ENCODE data around the gene ANXA6. TPM values are rescaled to one million over a fixed set of nuclear protein-coding genes. Genes with fewer than 3 reads are reported as not detected.

The ANXA6 gene
- total and polyA plus RNA-seq, 5 donors, result 203 to 238 (median 230) TPM

DNA sequence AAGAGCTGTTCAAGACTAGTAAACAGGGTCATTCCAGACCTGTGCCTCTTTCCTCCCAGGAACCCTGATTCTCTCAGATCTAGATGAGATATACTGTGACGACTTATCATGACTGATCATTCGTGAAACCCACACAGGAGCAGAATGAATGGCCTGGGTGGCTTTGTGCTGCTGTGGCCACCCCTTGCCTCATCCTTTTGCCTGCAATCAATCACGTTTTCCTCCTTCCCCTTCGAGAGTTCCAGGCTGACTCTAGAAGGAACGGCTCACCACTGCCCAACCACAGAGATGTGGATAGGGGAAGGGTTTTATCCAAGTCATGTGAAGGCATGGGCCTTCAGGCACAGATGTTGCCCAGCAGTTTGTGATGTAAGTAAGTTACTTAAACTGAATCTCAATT lies 5.8 kb downstream of the ANXA6 start:
- no peaks in the 10 kb centered on the region for H3K9me3 ChIP-seq (ENCODE audit: control insufficient read depth, low read length)
- ATAC-seq (peak; percentile 7), DNase-seq (no peak)
- H3K4me3 ChIP-seq (ENCODE audit: low read length), result no peak overlapping the region
- H3K27me3 ChIP-seq (ENCODE audit: control insufficient read depth, insufficient read depth), result no peaks in the 10 kb centered on the region
- intact Hi-C loops (cut with DNase I), result no loop called here
- WGBS, result 36% methylated on average over 5 of the region's 5 CpGs
- H3K4me1 ChIP-seq (ENCODE audit: control insufficient read depth, insufficient read depth, low read length), result peaks cover 29% of the 10 kb centered on the region
- H3K27ac ChIP-seq (ENCODE audit: low read length), result peak overlapping the region; percentile 3

DNA sequence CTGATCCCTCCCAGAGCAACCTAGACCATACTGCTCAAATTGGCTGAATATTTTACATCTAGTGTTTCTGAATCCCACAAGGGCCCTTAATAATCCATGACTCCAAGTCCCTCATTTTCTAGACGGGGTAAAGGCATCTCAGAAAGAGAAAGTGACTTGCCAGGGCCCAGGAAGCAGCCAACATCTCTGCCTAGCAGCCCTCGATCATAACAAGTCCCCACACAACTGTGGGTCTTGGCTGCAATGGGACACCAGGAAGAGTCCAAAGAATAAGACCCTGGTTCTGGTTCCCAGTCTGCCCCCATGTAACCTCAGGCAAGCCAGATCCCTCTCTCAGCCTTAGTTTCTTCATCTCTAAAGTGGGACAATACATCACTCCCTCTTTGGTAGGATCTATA lies 6.3 kb downstream of the ANXA6 start:
- WGBS, result 20% methylated on average over 2 of the region's 2 CpGs
- DNase-seq (peak in 1 of 3 donors; percentile 56), ATAC-seq (peak in 1 of 2 donors; percentile 12)
- intact Hi-C loops (cut with DNase I), result no loop called here
- Histone ChIP-seq H3K27ac (ENCODE audit: low read length) (peak overlapping the region; percentile 87), H3K9me3 (ENCODE audit: control insufficient read depth, low read length) (no peaks in the 10 kb centered on the region), H3K4me3 (ENCODE audit: low read length) (no peak overlapping the region), H3K27me3 (ENCODE audit: control insufficient read depth, insufficient read depth) (no peaks in the 10 kb centered on the region), H3K4me1 (ENCODE audit: control insufficient read depth, insufficient read depth, low read length) (peaks cover 29% of the 10 kb centered on the region)

DNA sequence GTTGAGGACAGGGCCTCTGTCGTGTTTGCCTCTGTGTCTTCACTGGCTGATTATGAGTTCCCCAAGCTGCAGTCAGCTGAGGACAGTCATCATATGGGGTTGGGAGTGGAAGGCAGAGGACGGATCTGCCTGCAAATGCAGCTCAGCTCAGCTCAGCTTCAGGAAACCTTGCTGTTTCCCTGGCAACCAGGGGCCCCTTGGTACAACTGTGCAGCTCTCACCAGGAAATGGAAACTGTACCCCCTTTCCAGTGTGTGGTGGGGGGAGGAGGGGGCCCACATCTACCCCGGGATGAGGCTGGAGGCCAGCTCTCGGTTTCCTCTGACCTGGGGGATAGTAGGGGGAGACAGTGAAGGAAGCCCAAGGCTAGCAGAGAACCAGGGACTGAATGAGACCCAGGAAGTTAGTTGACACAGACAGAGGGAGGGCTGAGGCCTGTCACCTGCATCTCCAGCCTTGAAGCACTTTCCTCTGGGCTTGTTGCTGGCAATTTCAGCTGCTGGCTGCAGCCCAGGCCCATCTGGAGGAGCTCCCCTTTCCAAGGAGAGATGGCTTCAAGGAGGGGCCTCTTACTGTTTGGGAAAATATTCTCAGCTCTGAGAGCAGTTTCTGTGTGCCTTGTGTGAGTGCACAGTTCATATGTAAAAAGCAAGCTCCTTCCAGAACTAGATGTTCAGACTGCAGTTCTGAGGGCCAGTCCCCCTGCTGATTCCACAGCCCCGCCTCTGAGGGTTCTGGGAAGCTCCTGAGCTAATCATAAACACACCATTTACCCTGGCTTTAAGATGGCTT lies 6.9 kb downstream of the ANXA6 start:
- peak; percentile 48 to 55 for ATAC-seq
- DNase-seq, result peak in 2 of 3 donors; percentile 73 to 80
- no peaks in the 10 kb centered on the region for H3K9me3 ChIP-seq (ENCODE audit: control insufficient read depth, low read length)
- intact Hi-C loops (cut with DNase I), result no loop called here
- 21% methylated on average over 5 of the region's 5 CpGs for WGBS
- H3K27me3 ChIP-seq (ENCODE audit: control insufficient read depth, insufficient read depth), result no peaks in the 10 kb centered on the region
- peak overlapping the region; percentile 87 for H3K27ac ChIP-seq (ENCODE audit: low read length)
- H3K4me1 ChIP-seq (ENCODE audit: control insufficient read depth, insufficient read depth, low read length), result peaks cover 30% of the 10 kb centered on the region
- no peak overlapping the region for H3K4me3 ChIP-seq (ENCODE audit: low read length)

DNA sequence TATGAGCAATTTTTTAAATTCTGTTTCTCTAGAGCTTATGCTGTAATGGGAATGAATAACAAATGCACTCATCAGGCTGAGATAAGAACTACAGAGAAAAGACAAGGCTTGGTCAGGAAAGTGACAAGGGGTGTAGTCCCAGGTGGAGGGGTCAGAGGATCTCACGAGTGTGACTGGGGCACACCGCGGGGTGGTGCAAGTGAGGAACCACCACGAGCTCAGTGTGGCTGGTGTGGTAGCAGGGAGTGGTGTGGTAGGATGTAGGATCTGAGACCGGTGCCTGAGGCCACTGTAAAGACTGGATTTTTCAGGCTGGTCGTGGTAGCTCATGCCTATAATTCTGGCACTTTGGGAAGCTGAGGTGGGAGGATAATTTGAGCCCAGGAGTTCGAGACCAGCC lies 9.0 kb downstream of the ANXA6 start:
- intact Hi-C loops (cut with DNase I), result no loop called here
- ATAC-seq, result no peak
- H3K27ac ChIP-seq (ENCODE audit: low read length), result no peak overlapping the region
- 74% methylated on average over 7 of the region's 7 CpGs for WGBS
- H3K9me3 ChIP-seq (ENCODE audit: control insufficient read depth, low read length), result no peaks in the 10 kb centered on the region
- DNase-seq, result no peak
- no peaks in the 10 kb centered on the region for H3K27me3 ChIP-seq (ENCODE audit: control insufficient read depth, insufficient read depth)
- H3K4me3 ChIP-seq (ENCODE audit: low read length), result no peak overlapping the region
- peaks cover 20% of the 10 kb centered on the region for H3K4me1 ChIP-seq (ENCODE audit: control insufficient read depth, insufficient read depth, low read length)

DNA sequence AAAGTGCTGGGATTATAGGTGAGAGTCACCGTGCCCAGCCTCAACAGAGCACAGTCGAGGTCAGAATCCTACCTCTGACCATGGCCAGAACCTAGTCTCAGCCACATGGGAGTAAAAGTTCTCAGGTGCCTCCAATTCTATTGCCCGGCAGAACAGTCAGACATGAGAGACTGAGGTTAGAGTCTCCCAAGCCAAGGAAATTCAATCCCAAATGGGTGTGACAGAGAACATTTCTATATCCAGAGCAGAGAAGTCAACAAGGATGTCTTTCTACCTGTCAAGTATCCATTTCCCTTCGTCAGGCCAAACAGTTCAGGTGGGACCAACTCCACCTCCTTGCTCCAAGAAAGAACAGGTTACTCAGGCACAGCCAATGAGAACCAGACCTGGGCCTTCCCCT lies 10.5 kb downstream of the ANXA6 start:
- Histone ChIP-seq H3K27me3 (ENCODE audit: control insufficient read depth, insufficient read depth) (no peaks in the 10 kb centered on the region), H3K4me3 (ENCODE audit: low read length) (no peak overlapping the region), H3K4me1 (ENCODE audit: control insufficient read depth, insufficient read depth, low read length) (peaks cover 20% of the 10 kb centered on the region), H3K9me3 (ENCODE audit: control insufficient read depth, low read length) (no peaks in the 10 kb centered on the region), H3K27ac (ENCODE audit: low read length) (no peak overlapping the region)
- 94% methylated on average over 4 of the region's 4 CpGs for WGBS
- no peak for DNase-seq
- intact Hi-C loops (cut with DNase I), result no loop called here
- no peak for ATAC-seq

DNA sequence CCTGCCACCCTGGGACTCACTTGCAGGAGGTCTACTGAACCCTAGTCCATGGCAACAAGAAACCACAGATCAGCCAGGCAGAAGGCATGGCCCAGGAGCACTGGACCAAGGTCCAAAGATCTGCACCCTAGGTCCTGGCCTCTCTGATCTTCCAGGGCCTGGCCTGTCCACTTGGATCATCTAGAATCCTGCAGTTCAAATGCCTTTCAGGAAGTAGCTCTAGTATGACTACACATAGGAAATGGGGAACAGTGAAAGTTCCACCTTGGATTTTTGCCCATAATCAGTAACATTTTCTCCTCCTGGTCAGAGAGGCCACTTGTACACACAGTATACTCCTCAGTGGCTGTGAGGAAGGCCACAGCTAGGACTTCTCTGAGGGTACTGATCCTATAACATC lies 11.5 kb downstream of the ANXA6 start:
- no peaks in the 10 kb centered on the region for H3K9me3 ChIP-seq (ENCODE audit: control insufficient read depth, low read length)
- H3K27me3 ChIP-seq (ENCODE audit: control insufficient read depth, insufficient read depth), result no peaks in the 10 kb centered on the region
- no peak overlapping the region for H3K4me3 ChIP-seq (ENCODE audit: low read length)
- intact Hi-C loops (cut with DNase I), result no loop called here
- DNase-seq (no peak), ATAC-seq (no peak)
- peaks cover 20% of the 10 kb centered on the region for H3K4me1 ChIP-seq (ENCODE audit: control insufficient read depth, insufficient read depth, low read length)
- H3K27ac ChIP-seq (ENCODE audit: low read length), result no peak overlapping the region

DNA sequence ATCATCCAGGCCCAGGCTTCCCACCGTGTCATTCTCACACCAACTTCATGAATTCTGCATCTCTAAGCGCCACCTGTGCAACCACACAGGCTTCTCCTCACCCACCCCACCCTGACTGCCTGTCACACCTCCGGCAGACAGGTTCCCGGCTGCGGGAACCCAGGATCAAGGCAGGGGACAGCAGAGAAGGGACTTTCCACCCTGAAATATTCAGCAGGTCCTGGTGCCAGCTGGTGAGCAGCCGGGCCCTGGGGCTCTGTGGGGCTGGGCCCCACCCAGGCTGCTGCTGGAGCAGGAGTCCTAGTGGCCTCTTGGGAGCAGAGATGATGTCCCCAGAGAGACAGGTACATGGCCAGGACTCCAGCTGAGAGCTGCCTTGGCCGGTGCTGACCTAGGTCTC lies 12.7 kb downstream of the ANXA6 start:
- ATAC-seq (no peak), DNase-seq (no peak)
- Histone ChIP-seq H3K4me1 (ENCODE audit: control insufficient read depth, insufficient read depth, low read length) (peaks cover 18% of the 10 kb centered on the region), H3K27me3 (ENCODE audit: control insufficient read depth, insufficient read depth) (no peaks in the 10 kb centered on the region), H3K9me3 (ENCODE audit: control insufficient read depth, low read length) (no peaks in the 10 kb centered on the region), H3K4me3 (ENCODE audit: low read length) (no peak overlapping the region), H3K27ac (ENCODE audit: low read length) (no peak overlapping the region)
- intact Hi-C loops (cut with DNase I), result no loop called here
- whole genome bisulfite sequencing, result 68% methylated on average over 7 of the region's 7 CpGs

DNA sequence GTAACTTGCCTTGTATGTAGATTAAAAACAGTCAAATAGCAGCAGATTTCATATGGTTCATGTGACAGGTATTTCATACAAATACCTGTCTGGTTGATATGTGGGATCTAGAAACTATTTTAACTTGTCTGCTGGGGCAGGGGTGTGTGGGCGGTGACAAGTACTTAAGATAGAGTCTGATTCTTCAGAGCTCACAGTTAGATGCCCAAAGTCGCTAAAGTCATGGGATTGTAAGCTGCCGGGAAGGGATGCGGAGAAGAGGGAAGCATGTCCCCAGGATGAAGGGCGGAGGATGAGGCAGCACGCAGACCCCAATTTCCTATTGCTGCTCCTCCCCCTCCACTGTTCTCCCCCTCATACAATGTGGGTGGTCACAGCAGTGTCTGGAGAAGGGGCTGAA lies 13.3 kb downstream of the ANXA6 start:
- DNase-seq (no peak), ATAC-seq (no peak)
- Histone ChIP-seq H3K4me3 (ENCODE audit: low read length) (no peak overlapping the region), H3K27ac (ENCODE audit: low read length) (no peak overlapping the region), H3K9me3 (ENCODE audit: control insufficient read depth, low read length) (no peaks in the 10 kb centered on the region), H3K4me1 (ENCODE audit: control insufficient read depth, insufficient read depth, low read length) (peaks cover 18% of the 10 kb centered on the region), H3K27me3 (ENCODE audit: control insufficient read depth, insufficient read depth) (no peaks in the 10 kb centered on the region)
- intact Hi-C loops (cut with DNase I), result no loop called here
- 68% methylated on average over 6 of the region's 6 CpGs for WGBS

DNA sequence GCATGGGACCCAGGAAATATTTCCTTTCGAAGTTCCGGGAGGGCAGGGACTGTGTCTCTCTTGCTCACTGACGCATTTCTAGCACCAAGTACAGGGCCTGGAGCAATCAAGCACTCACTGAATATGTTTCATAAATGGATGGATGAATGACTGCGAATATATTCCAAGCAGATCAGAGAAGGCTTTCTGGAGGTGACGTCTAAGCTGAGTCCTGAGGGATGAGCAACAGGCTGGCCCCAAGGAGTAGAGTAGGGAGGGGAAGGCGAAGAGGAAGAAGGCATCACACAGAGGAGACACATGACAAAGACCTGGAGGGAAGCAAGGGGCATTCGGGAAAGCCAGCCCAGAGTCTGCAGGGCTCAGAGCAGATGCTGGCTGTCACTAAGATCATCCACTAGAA lies 13.9 kb downstream of the ANXA6 start:
- no peak overlapping the region for H3K27ac ChIP-seq (ENCODE audit: low read length)
- intact Hi-C loops (cut with DNase I), result no loop called here
- ATAC-seq (no peak), DNase-seq (no peak)
- WGBS, result 84% methylated on average over 7 of the region's 7 CpGs
- no peak overlapping the region for H3K4me3 ChIP-seq (ENCODE audit: low read length)
- no peaks in the 10 kb centered on the region for H3K9me3 ChIP-seq (ENCODE audit: control insufficient read depth, low read length)
- peaks cover 18% of the 10 kb centered on the region for H3K4me1 ChIP-seq (ENCODE audit: control insufficient read depth, insufficient read depth, low read length)
- no peaks in the 10 kb centered on the region for H3K27me3 ChIP-seq (ENCODE audit: control insufficient read depth, insufficient read depth)

DNA sequence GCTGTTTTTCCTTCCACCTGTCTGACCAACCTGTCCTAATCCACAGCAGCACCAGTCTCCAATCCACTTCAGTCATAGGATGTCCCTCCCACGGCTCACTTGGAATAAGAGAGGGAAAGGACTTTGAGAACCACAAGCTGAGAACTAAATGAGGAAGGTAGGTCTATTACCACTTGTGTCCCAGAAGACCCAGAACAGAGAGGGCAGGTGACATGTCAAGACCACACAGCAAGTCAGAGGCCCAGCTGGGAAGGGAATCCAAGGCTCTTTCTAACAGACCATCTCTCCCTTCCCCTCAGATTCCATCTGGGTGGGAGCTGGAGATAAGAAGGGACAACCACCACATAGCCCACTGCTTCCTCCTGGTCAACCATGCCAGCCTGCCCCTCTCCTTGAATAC lies 14.6 kb downstream of the ANXA6 start:
- WGBS, result 67% methylated on average over 1 of the region's 1 CpG
- no peak for ATAC-seq
- Histone ChIP-seq H3K27ac (ENCODE audit: low read length) (no peak overlapping the region), H3K27me3 (ENCODE audit: control insufficient read depth, insufficient read depth) (no peaks in the 10 kb centered on the region), H3K9me3 (ENCODE audit: control insufficient read depth, low read length) (no peaks in the 10 kb centered on the region), H3K4me1 (ENCODE audit: control insufficient read depth, insufficient read depth, low read length) (peaks cover 16% of the 10 kb centered on the region), H3K4me3 (ENCODE audit: low read length) (no peak overlapping the region)
- intact Hi-C loops (cut with DNase I), result no loop called here
- DNase-seq, result no peak

DNA sequence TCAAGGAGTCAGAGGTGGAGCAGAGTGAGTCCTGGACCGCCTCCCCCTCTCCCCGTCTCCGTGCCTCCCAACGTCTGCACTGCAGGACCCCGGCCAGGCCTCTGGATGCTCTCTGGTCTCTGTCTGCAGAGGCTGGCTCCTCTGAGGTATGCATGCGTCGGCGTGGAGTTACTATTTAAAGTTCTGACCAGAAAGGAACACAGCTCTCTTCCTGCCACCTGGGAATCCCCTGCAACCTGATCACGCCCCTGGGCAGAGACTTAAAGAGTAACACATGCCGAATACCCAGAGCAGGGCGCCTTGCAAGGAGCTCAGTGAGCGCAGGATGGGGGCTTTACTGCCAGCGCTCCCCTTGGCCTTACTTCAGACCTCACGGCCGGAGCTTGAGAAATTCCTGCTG lies 16.0 kb downstream of the ANXA6 start:
- intact Hi-C loops (cut with DNase I), result no loop called here
- peak in 2 of 3 donors; percentile 61 to 63 for DNase-seq
- no peak overlapping the region for H3K4me3 ChIP-seq (ENCODE audit: low read length)
- H3K4me1 ChIP-seq (ENCODE audit: control insufficient read depth, insufficient read depth, low read length), result peaks cover 13% of the 10 kb centered on the region
- WGBS, result 24% methylated on average over 15 of the region's 15 CpGs
- peak; percentile 47 to 60 for ATAC-seq
- peak overlapping the region; percentile 85 for H3K27ac ChIP-seq (ENCODE audit: low read length)
- no peaks in the 10 kb centered on the region for H3K9me3 ChIP-seq (ENCODE audit: control insufficient read depth, low read length)
- H3K27me3 ChIP-seq (ENCODE audit: control insufficient read depth, insufficient read depth), result no peaks in the 10 kb centered on the region
